OCI-LY3 (cell line): ENCODE measurements around the gene TCEA2.

Experiments used
- H2AFZ ChIP-seq: fragments of 200-600, 300-600 bp; shearing (Covaris generic); 2 replicates; pipeline ENCODE4 v1.6.0; 2014; ENCODE audit warnings: antibody characterized with exemption, low read depth, low read length
- H3K27ac ChIP-seq: fragments of 200-600, 300-600 bp; sonication (generic); 2 replicates; pipeline ENCODE4 v1.5.1; 2014; ENCODE audit warnings: mild to moderate bottlenecking, low read length, moderate library complexity, mixed read lengths
- H3K27me3 ChIP-seq: fragments of 200-600, 300-600 bp; sonication (generic); 2 replicates; pipeline ENCODE4 v1.6.1; 2014; ENCODE audit warnings: low read depth, low read length, mixed read lengths
- H3K36me3 ChIP-seq: fragments of 200-600, 300-600 bp; sonication (generic); replicated peaks from 2 replicates; pipeline ENCODE3; 2014; ENCODE audit warnings: low read depth, low read length, mixed read lengths
- H3K4me1 ChIP-seq: fragments of 300-600, 200-600 bp; sonication (generic); 2 replicates; pipeline ENCODE4 v1.6.1; 2014; ENCODE audit warnings: low read length, mixed read lengths
- H3K4me2 ChIP-seq: fragments of 200-600, 300-600 bp; sonication (generic); 2 replicates; pipeline ENCODE4 v1.6.1; 2014; ENCODE audit warnings: low read length, mixed read lengths
- H3K4me3 ChIP-seq: fragments of 300-600, 200-600 bp; sonication (generic); 2 replicates; pipeline ENCODE4 v1.5.1; 2014; ENCODE audit warnings: antibody characterized with exemption, mild to moderate bottlenecking, low read length, moderate library complexity
- H3K79me2 ChIP-seq: fragments of 300-600, 200-600 bp; shearing (Covaris generic); 2 replicates; pipeline ENCODE4 v1.6.1; 2014; ENCODE audit warnings: mild to moderate bottlenecking, low read length, mixed read lengths
- H3K9ac ChIP-seq: fragments of 300-600, 200-600 bp; shearing (Covaris generic); 2 replicates; pipeline ENCODE4 v1.6.0; 2014; ENCODE audit warnings: mild to moderate bottlenecking, low read length, moderate library complexity
- H3K9me3 ChIP-seq: fragments of 200-600, 300-600 bp; shearing (Covaris generic); 2 replicates; pipeline ENCODE4 v1.6.1; 2014; ENCODE audit warnings: low read length, mixed read lengths; ENCODE audit not compliant: insufficient read depth
- H4K20me1 ChIP-seq: fragments of 200-600, 300-600 bp; sonication (generic); 2 replicates; pipeline ENCODE4 v1.6.1; 2016; ENCODE audit warnings: low read length, mixed read lengths; ENCODE audit not compliant: insufficient read depth
- CTCF ChIP-seq: fragments of 200-600, 300-600 bp; sonication (generic); IDR thresholded peaks from 2 replicates; pipeline ENCODE4 v1.5.1; 2014; ENCODE audit warnings: antibody characterized with exemption, low read length, low read depth
- EZH2phosphoT487 ChIP-seq: fragments of 200-600 bp; shearing (Covaris generic); IDR thresholded peaks from 2 replicates; pipeline ENCODE4 v1.6.1; 2018; ENCODE audit warnings: antibody characterized with exemption, mixed run types, low read depth

Gene TCEA2

GRCh38 chr20:64095927-64096326 lies 32.9 kb downstream of the TCEA2 start:
- no peaks in the 10 kb centered on the region for H4K20me1 ChIP-seq
- H3K4me2 ChIP-seq, result peak overlapping the region; percentile 37
- TF ChIP-seq EZH2phosphoT487, result no peak
- TF ChIP-seq CTCF, result no peak
- peaks cover 7% of the 10 kb centered on the region for H3K27me3 ChIP-seq
- no peak overlapping the region for H3K9ac ChIP-seq
- H3K27ac ChIP-seq, result no peak overlapping the region
- peaks cover 25% of the 10 kb centered on the region for H3K4me1 ChIP-seq
- no peaks in the 10 kb centered on the region for H3K36me3 ChIP-seq
- H2AFZ ChIP-seq, result no peak overlapping the region
- H3K9me3 ChIP-seq, result no peaks in the 10 kb centered on the region
- no peaks in the 10 kb centered on the region for H3K79me2 ChIP-seq
- H3K4me3 ChIP-seq, result no peak overlapping the region

GRCh38 chr20:64096535-64096934 lies 33.5 kb downstream of the TCEA2 start:
- Histone ChIP-seq H3K9me3 (no peaks in the 10 kb centered on the region), H3K4me2 (no peak overlapping the region), H3K36me3 (no peaks in the 10 kb centered on the region), H3K79me2 (no peaks in the 10 kb centered on the region), H3K27ac (no peak overlapping the region), H2AFZ (no peak overlapping the region), H3K9ac (no peak overlapping the region), H3K27me3 (peaks cover 13% of the 10 kb centered on the region), H3K4me3 (no peak overlapping the region), H3K4me1 (peaks cover 31% of the 10 kb centered on the region), H4K20me1 (no peaks in the 10 kb centered on the region)
- no peak for TF ChIP-seq CTCF
- TF ChIP-seq EZH2phosphoT487, result no peak

DNA sequence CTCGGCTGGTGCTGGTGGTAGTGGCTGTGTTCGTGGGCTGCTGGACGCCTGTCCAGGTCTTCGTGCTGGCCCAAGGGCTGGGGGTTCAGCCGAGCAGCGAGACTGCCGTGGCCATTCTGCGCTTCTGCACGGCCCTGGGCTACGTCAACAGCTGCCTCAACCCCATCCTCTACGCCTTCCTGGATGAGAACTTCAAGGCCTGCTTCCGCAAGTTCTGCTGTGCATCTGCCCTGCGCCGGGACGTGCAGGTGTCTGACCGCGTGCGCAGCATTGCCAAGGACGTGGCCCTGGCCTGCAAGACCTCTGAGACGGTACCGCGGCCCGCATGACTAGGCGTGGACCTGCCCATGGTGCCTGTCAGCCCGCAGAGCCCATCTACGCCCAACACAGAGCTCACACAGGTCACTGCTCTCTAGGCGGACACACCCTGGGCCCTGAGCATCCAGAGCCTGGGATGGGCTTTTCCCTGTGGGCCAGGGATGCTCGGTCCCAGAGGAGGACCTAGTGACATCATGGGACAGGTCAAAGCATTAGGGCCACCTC lies 35.5 kb downstream of the TCEA2 start:
- peaks cover 16% of the 10 kb centered on the region for H3K27me3 ChIP-seq
- no peaks in the 10 kb centered on the region for H3K9me3 ChIP-seq
- no peaks in the 10 kb centered on the region for H3K36me3 ChIP-seq
- no peaks in the 10 kb centered on the region for H3K79me2 ChIP-seq
- TF ChIP-seq CTCF (no peak), EZH2phosphoT487 (no peak)
- H3K4me3 ChIP-seq, result no peak overlapping the region
- H2AFZ ChIP-seq, result no peak overlapping the region
- H3K4me1 ChIP-seq, result peaks cover 34% of the 10 kb centered on the region
- no peaks in the 10 kb centered on the region for H4K20me1 ChIP-seq
- H3K27ac ChIP-seq, result no peak overlapping the region
- no peak overlapping the region for H3K4me2 ChIP-seq
- no peak overlapping the region for H3K9ac ChIP-seq

DNA sequence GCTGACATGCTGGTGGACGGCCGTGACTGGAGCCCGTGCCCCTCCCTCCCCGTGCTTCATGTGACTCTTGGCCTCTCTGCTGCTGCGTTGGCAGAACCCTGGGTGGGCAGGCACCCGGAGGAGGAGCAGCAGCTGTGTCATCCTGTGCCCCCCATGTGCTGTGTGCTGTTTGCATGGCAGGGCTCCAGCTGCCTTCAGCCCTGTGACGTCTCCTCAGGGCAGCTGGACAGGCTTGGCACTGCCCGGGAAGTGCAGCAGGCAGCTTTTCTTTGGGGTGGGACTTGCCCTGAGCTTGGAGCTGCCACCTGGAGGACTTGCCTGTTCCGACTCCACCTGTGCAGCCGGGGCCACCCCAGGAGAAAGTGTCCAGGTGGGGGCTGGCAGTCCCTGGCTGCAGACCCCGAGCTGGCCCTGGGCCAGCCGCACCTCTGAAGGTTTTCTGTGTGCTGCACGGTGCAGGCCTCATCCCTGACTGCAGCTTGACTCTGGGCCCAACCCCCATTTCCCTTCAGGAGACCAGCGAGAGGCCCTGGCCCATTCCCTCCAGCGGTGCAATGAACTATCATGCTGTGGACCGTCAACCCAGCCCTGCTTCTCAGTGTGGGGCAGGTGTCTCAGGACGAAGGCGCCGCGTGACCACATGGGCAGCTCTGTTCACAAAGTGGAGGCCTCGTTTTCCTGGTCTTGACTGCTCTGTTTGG lies 36.2 kb downstream of the TCEA2 start:
- Histone ChIP-seq H3K36me3 (no peaks in the 10 kb centered on the region), H3K9me3 (no peaks in the 10 kb centered on the region), H3K79me2 (no peaks in the 10 kb centered on the region), H3K4me3 (no peak overlapping the region), H3K27ac (peak overlapping the region; percentile 6; the same call in 1 of the 2 replicates), H3K4me1 (peaks cover 34% of the 10 kb centered on the region), H2AFZ (no peak overlapping the region), H3K9ac (no peak overlapping the region), H4K20me1 (no peaks in the 10 kb centered on the region), H3K4me2 (no peak overlapping the region; the same call in 1 of the 2 replicates), H3K27me3 (peaks cover 18% of the 10 kb centered on the region)
- TF ChIP-seq CTCF, result no peak
- TF ChIP-seq EZH2phosphoT487, result no peak
